ENCODE results near the gene JAK1.

DNA sequence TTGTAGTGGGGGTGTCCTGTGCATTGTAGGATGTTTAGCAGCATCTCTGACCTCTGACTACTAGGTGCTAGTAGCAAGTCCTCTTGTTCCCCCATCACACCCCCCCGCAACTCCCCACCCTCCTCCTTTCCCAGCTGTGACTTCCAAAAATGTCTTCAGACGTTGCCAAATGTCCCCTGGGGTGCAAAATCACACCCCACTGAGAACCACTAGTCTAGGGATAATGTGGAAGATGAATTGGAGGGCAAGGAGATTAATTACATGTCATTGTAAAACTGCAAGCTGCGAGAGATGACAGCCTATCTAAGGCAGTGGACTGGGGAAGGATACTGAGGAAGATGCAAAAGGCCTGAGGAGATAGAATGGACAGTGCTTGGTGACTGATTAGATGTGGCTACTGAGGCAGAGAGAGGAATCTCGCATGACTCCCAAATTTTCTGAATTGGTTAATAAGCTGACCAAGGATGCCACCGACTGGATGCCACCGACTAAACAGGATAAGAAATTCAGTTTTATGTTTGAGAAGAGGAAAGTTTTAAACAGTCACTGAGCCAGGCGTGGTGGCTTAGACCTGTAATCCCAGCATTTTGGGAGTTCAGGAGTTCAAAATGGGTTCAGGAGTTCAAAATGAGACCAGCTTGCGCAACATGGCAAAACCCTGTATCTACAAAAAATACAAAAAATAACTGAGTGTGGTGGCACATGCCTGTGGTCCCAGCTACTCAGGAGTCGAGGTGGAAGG is 3.1 kb upstream of the JAK1 start:
- TF ChIP-seq GATA2 (IDR thresholded peaks at IDR 0.05; ENCODE audit: low read depth, low read length), result no peak
- TF ChIP-seq GATA3 (IDR thresholded peaks at IDR 0.05; ENCODE audit: low read depth, low read length), result no peak

All from SH-SY5Y (cell line).